ENCODE measurements around the gene TPM2. TPM values are rescaled to one million over a fixed set of nuclear protein-coding genes. Genes with fewer than 3 reads are reported as not detected.

TPM2 gene
- total RNA-seq (2011; cell fraction: chromatin; rRNA removed; ENCODE audit: low replicate concordance): 40.2 and 54.0 TPM in 2 replicates
- total RNA-seq (2011; cell fraction: nucleolus; rRNA removed): 25.3 and 29.3 TPM in 2 replicates
- 34.5 and 39.0 TPM in 2 replicates for total RNA-seq (2011; cell fraction: nucleoplasm; rRNA removed)
- total RNA-seq (2014; rRNA removed) (4.5 TPM in 2 replicates), total RNA-seq (2014; rRNA removed; fragmentation: Illumina TruSeq; extraction: Trizol) (1.7 and 1.8 TPM in 2 replicates), total RNA-seq (2015; rRNA removed; fragmentation: Illumina TruSeq; extraction: Trizol) (2.9 and 3.3 TPM in 2 replicates), total RNA-seq (2021) (6.9 and 9.1 TPM in 2 replicates), polyA plus RNA-seq (2011; rRNA removed) (4.6 and 7.9 TPM in 2 replicates), polyA plus RNA-seq (2014; fragmentation: Illumina TruSeq; extraction: Trizol) (4.9 and 5.2 TPM in 2 replicates), polyA plus RNA-seq (2014; fragmentation: Nextera tagmentation; extraction: Ambion mirVana) (under 1 TPM; 0.28 to 0.56 TPM), polyA plus RNA-seq (2014; rRNA removed) (9.8 and 16.1 TPM in 2 replicates), polyA minus RNA-seq (2011; rRNA and poly(A)+ RNA removed) (0.91 and 1.3 TPM in 2 replicates), Bru-seq, nascent RNA (percentile 48 among the genes with signal in this experiment), BruChase-seq, experiment 1, labeled RNA remaining after a 2-hour chase (percentile 44 among the genes with signal in this experiment), BruChase-seq, experiment 2, labeled RNA remaining after a 6-hour chase (percentile 50 among the genes with signal in this experiment)
- 1.1 and 2.0 TPM in 2 replicates for polyA plus RNA-seq (2011; cell fraction: cytosol; rRNA removed)
- 63.3 and 81.9 TPM in 2 replicates for polyA plus RNA-seq (2011; cell fraction: nucleus; rRNA removed)
- 7.8 and 11.9 TPM in 2 replicates for polyA plus RNA-seq (2012)
- polyA minus RNA-seq (2011; cell fraction: cytosol; rRNA and poly(A)+ RNA removed): 2.1 and 5.4 TPM in 2 replicates
- 5.0 and 5.3 TPM in 2 replicates for polyA minus RNA-seq (2011; cell fraction: nucleus; rRNA and poly(A)+ RNA removed)
- long read RNA-seq, experiment 1, partial matches to known transcripts: 3 of 11 reads
- long read RNA-seq, experiment 1, other reads (novel, unspliced or antisense): 6 of 11 reads
- long read RNA-seq, experiment 2, partial matches to known transcripts: 0 of 1 reads
- long read RNA-seq, experiment 2, other reads (novel, unspliced or antisense): 0 of 1 reads
- long read RNA-seq, experiment 3, partial matches to known transcripts: 0 of 1 reads
- long read RNA-seq, experiment 3, other reads (novel, unspliced or antisense): 1 of 1 reads

GRCh38 chr9:35689542-35690293 lies at the start of gene TPM2:
Gene TPM2 (minus strand): TSS chr9:35689925. CDS start chr9:35689817, 108 bp downstream.
- BruUV-seq (replicated peaks): no TSS peak
- H3K4me1 ChIP-seq (replicated peaks in 1 of 2; ENCODE audit: control insufficient read depth in 2 of 2, insufficient read depth in 2 of 2, low read length in 2 of 2): peaks cover 12 to 23% of the 10 kb centered on the region in 2 experiments; a peak in 4 of 5 replicates
- peak within 1 kb of the TSS; percentile 89 for H3K4me2 ChIP-seq (ENCODE audit: insufficient read depth, low read length)
- H2AFZ ChIP-seq (ENCODE audit: low read depth, low read length): peak within 1 kb of the TSS; percentile 91
- H4K20me1 ChIP-seq (replicated peaks; ENCODE audit: control insufficient read depth, insufficient read depth, low read length): no peaks in the 10 kb centered on the region
- H3K36me3 ChIP-seq (ENCODE audit: control insufficient read depth, insufficient read depth, low read length): no peaks in the 10 kb centered on the region
- peak in 2 of 4 experiments; percentile 19 to 28 for DNase-seq (ENCODE audit: extremely low read depth in 1 of 4, low spot score in 3 of 4)
- no peaks in the 10 kb centered on the region for H3K9me1 ChIP-seq (ENCODE audit: control insufficient read depth, insufficient read depth, low read length)
- CTCF ChIA-PET (ENCODE audit: low intra/inter-chr PET ratio): no interaction called here
- ATAC-seq: no peak
- peak within 1 kb of the TSS; percentile 73 to 92 for H3K9ac ChIP-seq (ENCODE audit: insufficient read depth in 1 of 2, low read depth in 2 of 2, low read length in 2 of 2)
- POLR2A ChIA-PET: interaction anchor here (0.6 to 1.5 kb wide), 8 partner anchors 10 to 37 kb away, joined by 3 to 10 read pairs (median 3); no protein-coding TSS in a partner anchor
- H3K9me3 ChIP-seq (replicated peaks; ENCODE audit: control insufficient read depth, insufficient read depth, low read depth, low read length): no peaks in the 10 kb centered on the region
- no peak for TF ChIP-seq CHCHD3 (CRISPR knock-in tag; IDR thresholded peaks at IDR 0.05)
- peak; percentile 36; the same call in 1 of the 2 replicates for TF ChIP-seq TGIF2 (CRISPR knock-in tag; IDR thresholded peaks at IDR 0.05)
- peak within 1 kb of the TSS; percentile 86 for H3K27ac ChIP-seq (ENCODE audit: extremely low read depth, low read depth, low read length)
- no peak for FAIRE-seq
- H3K4me3 ChIP-seq: peak within 1 kb of the TSS; percentile 72
- 91% methylated on average over 7 of the region's 61 CpGs for WGBS (ENCODE audit: insufficient coverage, low coverage, missing lambda C conversion rate)
- H3K79me2 ChIP-seq (ENCODE audit: control insufficient read depth, insufficient read depth, low read length): no peaks in the 10 kb centered on the region
- in situ Hi-C loops (cut with MboI): no loop called here
- intact Hi-C loops (cut with micrococcal nuclease): no loop called here
- H3K27me3 ChIP-seq (ENCODE audit: control insufficient read depth in 2 of 2, insufficient read depth in 2 of 2, low read length in 2 of 2): no peaks in the 10 kb centered on the region
